Smooth muscle cell (in vitro differentiated cells): ENCODE measurements around the gene EIF4E1B. TPM values are rescaled to one million over a fixed set of nuclear protein-coding genes. Genes with fewer than 3 reads are reported as not detected.

Experiments
- DNase-seq: peaks from one replicate; lab custom pipeline; 2025; ENCODE audit not compliant: unreplicated experiment; lab: John Stamatoyannopoulos, UW
- H2AFZ ChIP-seq: fragments of 200-600 bp; sonication (generic); 2 replicates; pipeline ENCODE4 v1.6.0; 2016; ENCODE audit warnings: antibody characterized with exemption, low read depth, mild to moderate bottlenecking
- H3F3A ChIP-seq: fragments of 200-600 bp; sonication (generic); 2 replicates; pipeline ENCODE4 v1.6.0; 2017; ENCODE audit warnings: antibody characterized with exemption, low read depth
- H3K27ac ChIP-seq: fragments of 200-600 bp; sonication (generic); 2 replicates; pipeline ENCODE4 v1.5.1; 2016; ENCODE audit warnings: low read depth, mild to moderate bottlenecking
- H3K27me3 ChIP-seq: fragments of 200-600 bp; sonication (generic); 2 replicates; pipeline ENCODE4 v1.6.1; 2016; ENCODE audit warnings: low read depth, mild to moderate bottlenecking
- H3K36me3 ChIP-seq: fragments of 200-600 bp; sonication (generic); 2 replicates; pipeline ENCODE4 v1.5.1; 2016; ENCODE audit warnings: low read depth
- H3K4me1 ChIP-seq: fragments of 200-600 bp; sonication (generic); 2 replicates; pipeline ENCODE4 v1.5.1; 2016; ENCODE audit warnings: low read depth
- H3K4me2 ChIP-seq: fragments of 200-600 bp; sonication (generic); 2 replicates; pipeline ENCODE4 v1.6.0; 2016; ENCODE audit warnings: mild to moderate bottlenecking
- H3K4me3 ChIP-seq: fragments of 200-600 bp; sonication (generic); 2 replicates; pipeline ENCODE4 v1.5.1; 2016; ENCODE audit warnings: mild to moderate bottlenecking
- H3K79me2 ChIP-seq: fragments of 200-600 bp; sonication (generic); 2 replicates; pipeline ENCODE4 v1.6.0; 2016; ENCODE audit warnings: low read depth, mild to moderate bottlenecking
- H3K9ac ChIP-seq: fragments of 200-600 bp; sonication (generic); 2 replicates; pipeline ENCODE4 v1.6.0; 2016; ENCODE audit warnings: low read depth
- H3K9me3 ChIP-seq: fragments of 200-600 bp; sonication (generic); replicated peaks from 2 replicates; pipeline ENCODE4 v1.5.1; 2016; ENCODE audit warnings: low read depth
- H4K20me1 ChIP-seq: fragments of 200-600 bp; sonication (generic); 2 replicates; pipeline ENCODE4 v1.6.0; 2016; ENCODE audit warnings: low read depth
- WGBS: methylation state at CpG from one replicate; pipeline ENCODE4 v1.1.7; 2016; ENCODE audit warnings: low lambda C conversion rate; 5-methylcytosine and 5-hydroxymethylcytosine counted together
- polyA plus RNA-seq: library from polyadenylated mRNA; unstranded; fragments of >200 nt; fragmentation: Nextera tagmentation; extraction: Ambion mirVana; gene quantifications from 2 replicates; pipeline ENCODE4 v1.2.1, GENCODE V29; 2016
- total RNA-seq: library from RNA; depleted of rRNA; stranded (reverse); fragments of >200 nt; gene quantifications from 2 replicates; pipeline ENCODE4 v1.2.3, GENCODE V29; 2014
- TF ChIP-seq, protein P1 (sequence below): fragments of 200-600 bp; sonication (generic); IDR thresholded peaks from 2 replicates; pipeline ENCODE4 v1.5.1; 2017; ENCODE audit warnings: borderline replicate concordance, mild to moderate bottlenecking, antibody characterized with exemption; ENCODE audit not compliant: insufficient read depth, poor library complexity, severe bottlenecking

The EIF4E1B gene
- total and polyA plus RNA-seq, 2 experiments from 2014 or later = not detected

- TF ChIP-seq, protein P1, sequence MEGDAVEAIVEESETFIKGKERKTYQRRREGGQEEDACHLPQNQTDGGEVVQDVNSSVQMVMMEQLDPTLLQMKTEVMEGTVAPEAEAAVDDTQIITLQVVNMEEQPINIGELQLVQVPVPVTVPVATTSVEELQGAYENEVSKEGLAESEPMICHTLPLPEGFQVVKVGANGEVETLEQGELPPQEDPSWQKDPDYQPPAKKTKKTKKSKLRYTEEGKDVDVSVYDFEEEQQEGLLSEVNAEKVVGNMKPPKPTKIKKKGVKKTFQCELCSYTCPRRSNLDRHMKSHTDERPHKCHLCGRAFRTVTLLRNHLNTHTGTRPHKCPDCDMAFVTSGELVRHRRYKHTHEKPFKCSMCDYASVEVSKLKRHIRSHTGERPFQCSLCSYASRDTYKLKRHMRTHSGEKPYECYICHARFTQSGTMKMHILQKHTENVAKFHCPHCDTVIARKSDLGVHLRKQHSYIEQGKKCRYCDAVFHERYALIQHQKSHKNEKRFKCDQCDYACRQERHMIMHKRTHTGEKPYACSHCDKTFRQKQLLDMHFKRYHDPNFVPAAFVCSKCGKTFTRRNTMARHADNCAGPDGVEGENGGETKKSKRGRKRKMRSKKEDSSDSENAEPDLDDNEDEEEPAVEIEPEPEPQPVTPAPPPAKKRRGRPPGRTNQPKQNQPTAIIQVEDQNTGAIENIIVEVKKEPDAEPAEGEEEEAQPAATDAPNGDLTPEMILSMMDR = no peak
- no peak for DNase-seq
- Histone ChIP-seq H3K4me2 (no peak overlapping the region), H3K4me3 (no peak overlapping the region), H3K9me3 (no peaks in the 10 kb centered on the region), H3K27me3 (no peaks in the 10 kb centered on the region), H3K4me1 (peaks cover 11% of the 10 kb centered on the region), H3F3A (no peaks in the 10 kb centered on the region), H2AFZ (peak overlapping the region; percentile 6), H3K36me3 (no peaks in the 10 kb centered on the region), H3K79me2 (peaks cover 14% of the 10 kb centered on the region), H3K9ac (no peak overlapping the region), H3K27ac (no peak overlapping the region), H4K20me1 (peaks cover 25% of the 10 kb centered on the region)
- WGBS = 91% methylated on average over 7 of the region's 7 CpGs
Measured at GRCh38 chr5:176646049-176646706, 15.7 kb downstream of the EIF4E1B start.

DNA sequence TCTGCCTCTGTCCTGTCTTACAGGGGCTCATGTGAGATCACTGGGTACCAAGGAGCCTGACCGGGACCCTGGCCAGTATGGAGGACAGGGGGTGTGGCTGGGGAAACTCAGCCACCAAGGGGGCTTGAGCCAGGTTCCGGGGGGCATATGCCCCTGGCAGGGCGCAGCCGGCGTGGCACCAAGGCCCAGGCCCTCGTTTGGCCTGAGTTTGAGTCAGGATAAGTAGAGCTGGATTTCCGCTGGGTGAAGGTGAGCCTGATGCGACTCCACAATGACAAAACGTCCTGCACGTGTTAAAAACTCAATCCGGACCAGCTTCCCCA, 16.2 kb downstream of the EIF4E1B start:
- Histone ChIP-seq H4K20me1 (peaks cover 30% of the 10 kb centered on the region), H3K4me3 (peak overlapping the region; percentile 22), H3K9me3 (no peaks in the 10 kb centered on the region), H3K9ac (no peak overlapping the region), H3K4me1 (peaks cover 11% of the 10 kb centered on the region), H3K27ac (no peak overlapping the region), H3K79me2 (peaks cover 14% of the 10 kb centered on the region), H3F3A (no peaks in the 10 kb centered on the region), H3K27me3 (no peaks in the 10 kb centered on the region), H3K4me2 (peak overlapping the region; percentile 65), H3K36me3 (no peaks in the 10 kb centered on the region), H2AFZ (peak overlapping the region; percentile 6)
- WGBS = 65% methylated on average over 11 of the region's 11 CpGs
- DNase-seq = no peak
- TF ChIP-seq, protein P1 = no peak

GRCh38 chr5:176647030-176647842, 16.8 kb downstream of the EIF4E1B start, which contains the start of gene TSPAN17:
TSS of gene TSPAN17 (plus strand) at chr5:176647484. CDS start at chr5:176647616, 132 bp downstream.
- Histone ChIP-seq H3K4me1 (peaks cover 11% of the 10 kb centered on the region), H3K9ac (peak within 1 kb of the TSS; percentile 79), H3K27me3 (no peaks in the 10 kb centered on the region), H3K79me2 (peaks cover 14% of the 10 kb centered on the region), H4K20me1 (peaks cover 36% of the 10 kb centered on the region), H3K4me3 (peak within 1 kb of the TSS; percentile 88), H2AFZ (peak within 1 kb of the TSS; percentile 78), H3K27ac (no peak within 1 kb of the TSS), H3F3A (no peaks in the 10 kb centered on the region), H3K9me3 (no peaks in the 10 kb centered on the region), H3K4me2 (peak within 1 kb of the TSS; percentile 95), H3K36me3 (no peaks in the 10 kb centered on the region)
- TF ChIP-seq, protein P1 = peak; percentile 8
- peak; percentile 97 for DNase-seq
- 2% methylated on average over 42 of the region's 63 CpGs for WGBS
